Measurements from ENCODE around the gene MAST4.
"Not testable (repeated sequence)": the region's sequence is repeated elsewhere in the genome, so short reads cannot be mapped to it uniquely, and the experiment has no call there.

Gene MAST4

DNA sequence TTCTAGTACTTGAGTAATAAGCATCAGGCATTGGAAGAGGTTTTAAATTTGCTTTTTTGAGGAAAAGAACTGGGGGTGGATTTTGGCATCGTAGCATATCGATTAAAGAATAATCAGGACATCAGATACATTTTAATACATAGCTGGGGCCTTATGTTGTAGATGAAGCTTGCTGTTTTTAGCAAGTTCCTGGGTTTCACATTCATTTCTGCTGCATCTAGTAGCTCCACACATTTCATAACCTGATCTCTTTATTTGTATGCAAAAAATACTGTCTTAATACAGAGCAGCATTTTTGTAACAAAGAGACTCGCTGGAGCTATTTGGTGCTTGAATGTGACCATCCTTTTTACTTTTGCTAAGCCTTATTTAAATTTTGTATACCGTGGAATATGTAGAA lies 571.9 kb downstream of the MAST4 start:
- TF ChIP-seq ZNF274 (IDR thresholded peaks at IDR 0.05; ENCODE audit: low read depth, low read length): no peak
- no peak overlapping the region for H3K4me3 ChIP-seq (ENCODE audit: low read length)

DNA sequence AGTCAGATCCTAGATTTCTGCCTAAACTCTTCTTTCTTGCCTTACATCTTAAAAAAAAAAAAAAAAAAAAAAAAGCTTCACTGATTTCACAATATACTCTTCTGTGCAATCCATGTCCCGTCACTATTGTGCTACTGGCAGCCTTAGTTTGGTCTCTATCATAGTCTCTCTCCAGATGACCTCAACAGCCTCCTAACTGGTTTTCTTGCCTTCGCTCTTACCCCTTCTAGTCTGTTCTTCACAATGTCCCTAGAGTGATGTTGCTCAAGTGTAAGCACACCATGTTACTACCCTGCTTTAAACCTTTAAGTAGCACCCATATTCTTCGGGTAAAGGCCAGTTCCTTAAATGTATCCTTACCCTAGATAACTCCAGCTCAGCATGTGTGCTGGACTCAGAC lies 574.6 kb downstream of the MAST4 start:
- H3K4me3 ChIP-seq (ENCODE audit: low read length): no peak overlapping the region
- no peak for TF ChIP-seq ZNF274 (IDR thresholded peaks at IDR 0.05; ENCODE audit: low read depth, low read length)

DNA sequence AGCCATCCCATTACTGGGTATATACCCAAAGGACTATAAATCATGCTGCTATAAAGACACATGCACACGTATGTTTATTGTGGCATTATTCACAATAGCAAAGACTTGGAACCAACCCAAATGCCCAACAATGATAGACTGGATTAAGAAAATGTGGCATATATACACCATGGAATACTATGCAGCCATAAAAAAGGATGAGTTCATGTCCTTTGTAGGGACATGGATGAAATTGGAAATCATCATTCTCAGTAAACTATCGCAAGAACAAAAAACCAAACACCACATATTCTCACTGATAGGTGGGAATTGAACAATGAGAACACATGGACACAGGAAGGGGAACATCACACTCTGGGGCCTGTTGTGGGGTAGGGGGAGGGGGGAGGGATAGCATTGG lies 577.2 kb downstream of the MAST4 start:
- H3K4me3 ChIP-seq (ENCODE audit: low read length): not testable (repeated sequence)

DNA sequence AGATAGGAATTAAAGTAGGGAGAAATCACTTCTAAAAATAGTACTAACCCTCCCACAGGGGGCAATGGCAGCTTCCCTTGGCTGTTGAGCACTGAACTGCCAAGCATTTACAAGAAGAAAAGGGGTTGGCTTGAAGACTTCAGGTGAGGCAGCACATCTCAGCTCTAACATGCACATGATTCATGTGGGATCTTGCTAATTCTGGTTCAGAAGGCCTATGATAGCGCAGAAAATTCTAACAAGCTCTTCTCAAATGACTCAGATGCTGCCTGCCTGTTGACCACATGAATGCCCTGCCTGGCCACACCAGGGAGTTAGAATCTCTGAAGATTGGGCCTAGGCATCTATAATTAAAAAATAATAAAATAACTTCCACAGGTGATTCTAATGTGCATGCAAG lies 577.8 kb downstream of the MAST4 start:
- no peak for TF ChIP-seq ZNF274 (IDR thresholded peaks at IDR 0.05; ENCODE audit: low read depth, low read length)
- no peak overlapping the region for H3K4me3 ChIP-seq (ENCODE audit: low read length)

DNA sequence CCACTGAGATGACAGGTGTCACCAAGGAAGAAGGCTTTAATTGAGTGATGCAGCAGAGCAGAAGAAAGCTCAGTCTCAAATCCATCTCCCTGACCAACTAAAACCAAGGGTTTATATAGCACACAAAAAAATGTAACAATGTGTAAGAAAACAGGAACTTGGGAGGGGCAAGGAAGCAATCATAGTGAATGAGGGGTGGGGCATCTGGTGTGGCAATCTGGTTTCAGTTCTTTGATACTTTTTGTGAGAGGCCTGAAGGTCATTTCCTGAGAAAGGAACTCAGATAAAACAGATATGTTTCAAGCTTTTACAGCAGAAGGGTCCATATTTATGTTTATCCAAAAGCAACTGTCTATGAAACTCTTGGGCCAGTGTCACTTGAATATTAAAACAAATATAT lies 580.7 kb downstream of the MAST4 start:
- H3K4me3 ChIP-seq (ENCODE audit: low read length): no peak overlapping the region
- no peak for TF ChIP-seq ZNF274 (IDR thresholded peaks at IDR 0.05; ENCODE audit: low read depth, low read length)

DNA sequence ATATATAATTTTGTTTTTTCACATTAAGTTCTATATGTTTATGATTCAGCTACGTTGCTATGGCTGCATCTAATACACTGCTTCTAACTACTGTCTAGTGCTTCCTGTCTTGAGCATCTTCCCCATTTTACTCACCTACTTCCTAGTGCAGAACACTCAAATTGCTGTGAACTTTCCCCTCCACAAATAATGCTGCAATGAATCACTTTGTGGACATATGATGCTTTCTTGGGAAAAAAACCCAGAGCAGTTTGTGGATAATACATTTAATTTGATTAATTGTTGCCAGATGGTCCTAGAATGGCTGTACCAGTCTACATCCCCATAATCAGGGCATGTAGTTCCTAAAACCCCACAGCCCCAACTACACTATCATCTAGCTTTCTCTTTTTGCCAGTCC lies 581.9 kb downstream of the MAST4 start:
- no peak for TF ChIP-seq ZNF274 (IDR thresholded peaks at IDR 0.05; ENCODE audit: low read depth, low read length)
- H3K4me3 ChIP-seq (ENCODE audit: low read length): no peak overlapping the region

DNA sequence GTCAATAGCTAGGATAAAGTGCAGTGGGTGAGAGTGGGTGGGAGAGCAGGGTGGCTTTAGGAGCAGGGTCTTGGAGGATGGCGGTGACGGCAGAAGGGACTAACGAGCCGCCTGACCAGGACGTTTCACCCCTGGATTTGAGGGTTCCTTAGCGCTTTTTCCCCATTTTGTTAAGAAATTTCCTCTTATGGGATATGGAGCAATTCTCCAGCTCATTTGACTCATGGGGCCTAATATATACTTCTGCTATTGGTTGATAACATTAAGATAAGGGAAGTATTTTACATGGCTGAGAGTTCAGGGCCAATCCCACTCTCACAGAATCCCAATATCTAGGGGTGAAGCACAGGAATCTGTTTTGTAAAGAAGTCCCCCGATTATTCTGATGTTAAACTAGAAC lies 582.8 kb downstream of the MAST4 start:
- no peak overlapping the region for H3K4me3 ChIP-seq (ENCODE audit: low read length)
- TF ChIP-seq ZNF274 (IDR thresholded peaks at IDR 0.05; ENCODE audit: low read depth, low read length): no peak

DNA sequence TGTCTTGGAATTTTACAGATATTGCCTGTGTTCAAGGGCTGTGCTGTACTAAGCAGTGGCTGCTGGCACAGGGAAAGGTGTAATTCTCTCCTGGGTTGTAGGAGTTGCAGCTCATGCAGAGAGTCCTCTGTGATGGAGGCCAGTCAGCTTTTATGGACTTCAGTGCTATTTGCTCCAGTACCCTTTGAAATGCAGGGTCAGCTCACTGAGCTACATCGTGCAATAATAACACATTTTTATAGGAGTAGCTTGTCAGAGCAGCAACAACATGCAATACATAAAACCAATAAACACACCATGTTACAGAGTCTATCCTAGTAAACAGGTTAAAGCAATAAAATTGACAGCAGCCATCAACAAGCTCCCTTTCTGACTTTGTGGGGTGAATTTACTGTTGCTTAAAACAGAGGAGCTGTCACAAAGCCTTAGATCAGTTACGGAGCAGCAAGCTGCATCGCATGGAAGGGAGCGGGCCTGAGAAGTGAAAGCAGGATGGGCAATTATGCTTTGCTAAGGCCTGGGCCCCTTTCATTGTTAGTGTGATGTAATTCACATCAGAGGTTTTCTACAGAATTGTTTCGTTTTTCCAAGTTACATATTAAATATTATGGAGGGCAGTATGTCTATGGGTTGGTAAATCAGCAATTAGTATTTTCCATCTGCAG lies 583.6 kb downstream of the MAST4 start:
- H3K4me3 ChIP-seq (ENCODE audit: low read length): no peak overlapping the region
- TF ChIP-seq ZNF274 (IDR thresholded peaks at IDR 0.05; ENCODE audit: low read depth, low read length): no peak

DNA sequence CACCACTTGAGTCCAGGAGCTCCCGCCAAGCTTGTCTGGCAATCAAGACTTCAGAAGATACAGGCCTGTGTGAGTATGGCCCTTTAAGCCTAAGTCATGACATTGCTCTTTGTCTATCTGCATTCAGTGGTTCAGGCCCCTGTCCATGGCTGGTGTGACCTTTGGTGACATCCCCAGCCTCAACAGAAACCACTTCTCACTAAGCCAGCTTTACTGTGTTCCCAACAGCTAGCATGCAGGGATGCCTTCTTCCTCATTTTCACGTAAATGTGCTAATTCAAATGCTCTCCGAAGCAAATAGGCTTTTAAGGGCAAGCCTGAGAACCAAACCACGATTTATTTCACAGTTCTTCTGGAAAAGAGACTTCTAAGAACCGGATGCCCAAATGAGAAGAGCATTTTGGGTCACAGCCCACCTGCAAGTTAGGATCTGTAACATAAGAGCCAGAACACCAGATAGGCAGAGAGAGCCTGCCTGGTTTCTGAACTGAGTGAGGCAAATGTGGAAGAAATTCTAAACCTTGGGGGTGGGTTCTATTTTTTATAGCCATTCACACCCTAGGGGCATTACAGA lies 585.5 kb downstream of the MAST4 start:
- no peak overlapping the region for H3K4me3 ChIP-seq (ENCODE audit: low read length)
- TF ChIP-seq ZNF274 (IDR thresholded peaks at IDR 0.05; ENCODE audit: low read depth, low read length): no peak

DNA sequence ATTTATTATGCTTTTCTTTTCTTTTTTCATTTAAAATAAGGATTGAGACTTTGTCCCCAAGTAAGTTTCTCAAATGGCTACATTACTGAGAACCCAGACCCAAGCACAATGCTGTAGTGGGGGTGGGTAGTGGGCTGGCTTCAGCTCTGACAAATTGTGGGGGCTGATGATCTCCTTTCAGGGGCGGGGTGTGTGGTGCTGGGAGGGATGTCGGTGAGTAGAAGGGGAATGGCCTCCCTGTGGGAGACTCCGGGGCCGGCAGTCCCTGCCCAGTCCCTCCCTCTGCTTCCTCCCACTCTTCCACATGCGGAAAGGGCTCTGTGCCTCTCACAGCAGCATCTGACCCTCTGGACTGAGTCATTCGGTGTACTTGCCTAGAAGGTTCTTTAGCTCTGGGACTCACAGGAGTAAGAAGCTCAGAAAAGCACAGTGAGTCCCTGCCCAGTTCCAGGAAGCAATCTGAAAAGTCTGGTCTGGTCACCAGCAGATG lies 586.2 kb downstream of the MAST4 start:
- no peak overlapping the region for H3K4me3 ChIP-seq (ENCODE audit: low read length)
- TF ChIP-seq ZNF274 (IDR thresholded peaks at IDR 0.05; ENCODE audit: low read depth, low read length): no peak

DNA sequence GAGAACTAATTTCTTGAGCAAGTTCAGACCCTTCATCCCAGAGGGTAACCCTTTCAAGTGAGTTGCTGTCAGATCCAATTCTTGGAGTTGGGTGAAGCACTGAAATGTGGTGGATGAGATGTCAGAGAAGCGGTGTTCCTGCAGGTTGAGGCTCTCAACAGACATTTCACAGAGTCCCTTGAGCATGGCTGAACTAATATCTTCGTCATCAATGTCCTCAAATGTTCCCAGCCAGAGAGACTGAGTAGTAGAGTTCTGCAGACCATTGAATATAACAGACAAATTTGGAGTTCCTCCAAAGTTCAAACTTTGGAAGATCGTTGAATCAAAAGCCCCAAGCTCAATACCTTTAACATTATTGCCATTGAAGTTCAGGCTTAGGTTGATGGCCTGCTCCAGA lies 587.7 kb downstream of the MAST4 start:
- no peak for TF ChIP-seq ZNF274 (IDR thresholded peaks at IDR 0.05; ENCODE audit: low read depth, low read length)
- no peak overlapping the region for H3K4me3 ChIP-seq (ENCODE audit: low read length)

DNA sequence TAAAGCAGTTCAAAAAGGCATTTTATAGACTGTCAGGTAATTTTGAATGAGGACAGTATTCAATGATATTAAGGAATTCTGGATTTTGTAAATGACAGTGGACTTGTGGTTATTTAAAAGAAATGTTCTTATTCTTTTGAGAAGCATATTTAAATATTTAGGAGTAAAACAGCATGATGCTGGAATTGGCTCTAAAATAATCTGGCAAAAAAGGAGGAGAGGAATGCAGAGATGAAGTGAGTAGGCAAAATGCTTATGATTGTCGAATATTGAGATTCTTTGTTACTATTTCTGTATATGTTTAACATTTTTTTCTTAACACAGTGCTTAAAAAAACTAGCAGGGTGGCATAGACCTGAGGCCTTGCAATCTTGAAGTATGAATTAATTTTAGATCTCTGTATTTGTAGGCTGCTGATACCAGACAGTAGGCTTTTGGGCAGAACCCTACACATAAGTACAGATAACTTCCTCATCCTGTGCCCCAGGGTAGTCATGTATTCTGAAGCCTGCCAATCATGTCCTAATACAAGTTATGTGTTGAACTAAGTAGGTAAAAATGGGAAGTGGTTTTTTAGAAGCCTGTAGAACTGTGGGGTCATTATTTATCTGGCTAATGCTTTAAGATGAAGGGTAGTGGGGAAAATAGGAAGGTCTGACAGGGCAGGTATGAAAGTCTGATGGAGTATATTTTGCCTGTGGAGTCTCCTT lies 591.0 kb downstream of the MAST4 start:
- no peak for TF ChIP-seq ZNF274 (IDR thresholded peaks at IDR 0.05; ENCODE audit: low read depth, low read length)
- no peak overlapping the region for H3K4me3 ChIP-seq (ENCODE audit: low read length)

DNA sequence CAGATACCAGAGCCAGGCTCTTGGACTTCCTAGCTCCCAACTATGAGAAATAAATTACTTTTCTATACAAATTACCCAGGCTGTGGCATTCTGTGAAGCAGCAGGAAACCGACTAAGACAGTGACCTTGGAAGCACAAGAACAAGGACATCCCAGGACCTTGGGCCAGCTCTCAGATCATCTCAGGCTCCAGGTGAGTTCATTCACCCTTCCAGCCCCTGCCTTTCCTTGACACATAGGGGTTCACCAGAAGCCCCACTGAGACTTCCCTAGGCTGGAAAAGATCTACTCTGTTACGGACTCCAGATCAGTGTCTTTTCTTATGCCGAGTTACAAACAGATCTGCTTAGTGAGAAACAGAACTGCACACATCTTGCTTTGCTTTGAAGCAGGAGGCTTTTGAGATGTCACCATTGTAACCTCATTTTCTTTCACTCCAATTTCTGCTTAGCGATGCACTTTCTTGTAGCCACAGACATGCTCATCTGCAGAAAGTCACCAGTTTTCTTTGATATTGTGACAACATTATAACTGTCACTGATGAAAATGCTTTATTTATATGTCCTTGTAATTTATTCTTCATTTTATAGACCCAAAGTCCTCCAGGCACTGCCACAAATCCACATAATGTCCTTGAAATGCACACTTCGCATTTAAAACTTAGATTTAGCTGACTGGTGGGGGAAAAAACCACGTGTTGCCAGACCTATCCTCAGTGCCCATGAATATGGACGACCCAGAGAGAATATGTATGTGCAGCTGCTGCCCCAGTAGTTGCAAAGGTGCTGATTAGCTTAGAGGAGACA lies 592.3 kb downstream of the MAST4 start:
- H3K4me3 ChIP-seq (ENCODE audit: low read length): no peak overlapping the region
- no peak for TF ChIP-seq ZNF274 (IDR thresholded peaks at IDR 0.05; ENCODE audit: low read depth, low read length)

DNA sequence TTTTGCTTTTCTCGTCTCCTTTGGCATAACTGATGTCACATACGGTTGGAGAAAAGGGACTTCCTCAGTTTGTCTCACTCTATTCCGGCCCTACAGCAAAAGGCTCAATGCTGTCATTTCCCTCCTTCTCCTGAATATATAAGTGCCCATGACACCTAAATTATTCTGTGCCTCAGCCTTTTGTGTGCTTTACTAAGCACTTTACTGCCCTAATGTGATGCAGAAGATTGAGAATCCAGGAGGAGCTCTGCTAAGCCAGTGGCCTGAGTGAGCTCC lies 592.8 kb downstream of the MAST4 start:
- H3K4me3 ChIP-seq (ENCODE audit: low read length): no peak overlapping the region
- no peak for TF ChIP-seq ZNF274 (IDR thresholded peaks at IDR 0.05; ENCODE audit: low read depth, low read length)

DNA sequence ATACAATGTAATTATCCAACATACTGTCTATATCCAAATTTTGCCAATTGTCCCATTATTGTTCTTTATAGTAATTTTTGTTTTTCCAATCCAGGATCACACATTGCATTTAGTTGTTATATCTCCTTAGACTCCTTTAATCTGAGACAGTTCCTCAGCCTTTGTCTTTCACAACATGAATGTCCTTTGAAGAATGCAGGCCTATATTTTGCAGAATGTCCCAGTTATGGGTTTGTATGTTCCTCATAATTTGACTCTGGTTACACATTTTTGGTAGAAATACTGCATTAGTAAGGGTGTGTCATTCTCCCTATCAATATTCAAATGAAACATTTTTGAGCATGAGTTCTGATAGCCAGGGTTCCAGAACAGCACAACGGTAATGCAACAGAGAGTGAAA lies 593.7 kb downstream of the MAST4 start:
- no peak for TF ChIP-seq ZNF274 (IDR thresholded peaks at IDR 0.05; ENCODE audit: low read depth, low read length)
- no peak overlapping the region for H3K4me3 ChIP-seq (ENCODE audit: low read length)
